Hematopoietic multipotent progenitor cell treated with erythropoietin and hydrocortisone succinate and interleukin-3 and kit ligand, for 6 days (in vitro differentiated cells): ENCODE data around the gene GSTT2B.
A peak's percentile ranks its signal among the peaks of the same experiment; 100 is the strongest.
"Not testable (repeated sequence)": the region's sequence is repeated elsewhere in the genome, so short reads cannot be mapped to it uniquely, and the experiment has no call there.

ENCODE experiments used
- DNase-seq: peaks from one replicate; pipeline ENCODE4 v3.0.0-alpha.2; 2015

Gene GSTT2B

GRCh38 chr22:23980567-23980966 is 19.6 kb upstream of the GSTT2B start:
- DNase-seq: not testable (repeated sequence)

- not testable (repeated sequence) for DNase-seq
Measured at GRCh38 chr22:23979557-23980240, 18.7 kb upstream of the GSTT2B start, which contains the start of gene GSTT2. GSTT2 (plus strand) TSS chr22:23980134.

GRCh38 chr22:23977304-23977703 is 16.3 kb upstream of the GSTT2B start:
- DNase-seq: not testable (repeated sequence)

GRCh38 chr22:23974836-23975352 is 13.9 kb upstream of the GSTT2B start:
- DNase-seq: not testable (repeated sequence)

- DNase-seq: not testable (repeated sequence)
Measured at GRCh38 chr22:23974345-23974744, 13.3 kb upstream of the GSTT2B start, which contains the start of gene DDT. DDT (minus strand) TSS chr22:23974441; CDS start chr22:23974414, 27 bp downstream.

GRCh38 chr22:23971927-23972326 is 10.9 kb upstream of the GSTT2B start:
- not testable (repeated sequence) for DNase-seq

- DNase-seq: peak; percentile 80
Measured at GRCh38 chr22:23970816-23971486, 10.0 kb upstream of the GSTT2B start.

GRCh38 chr22:23970201-23970641 is 9.2 kb upstream of the GSTT2B start:
- no peak for DNase-seq

- no peak for DNase-seq
Measured at GRCh38 chr22:23969071-23969470, 8.1 kb upstream of the GSTT2B start.

GRCh38 chr22:23966568-23966967 is 5.6 kb upstream of the GSTT2B start, which contains the start of gene DDTL:
DDTL (plus strand) TSS chr22:23966888; CDS start chr22:23966915, 27 bp downstream.
- not testable (repeated sequence) for DNase-seq

- DNase-seq: not testable (repeated sequence)
Measured at GRCh38 chr22:23966094-23966493, 5.1 kb upstream of the GSTT2B start.

- DNase-seq: peak; percentile 87
Measured at GRCh38 chr22:23956301-23956900, 4.6 kb downstream of the GSTT2B start.

- not testable (repeated sequence) for DNase-seq
Measured at GRCh38 chr22:23955886-23956285, 5.1 kb downstream of the GSTT2B start.

- not testable (repeated sequence) for DNase-seq
Measured at GRCh38 chr22:23954991-23955305, 6.0 kb downstream of the GSTT2B start.

GRCh38 chr22:23954193-23954990 is 6.6 kb downstream of the GSTT2B start:
- DNase-seq: not testable (repeated sequence)

GRCh38 chr22:23953485-23953884 is 7.5 kb downstream of the GSTT2B start:
- DNase-seq: not testable (repeated sequence)

GRCh38 chr22:23952794-23953405 is 8.1 kb downstream of the GSTT2B start:
- DNase-seq: not testable (repeated sequence)

GRCh38 chr22:23951383-23951782 is 9.6 kb downstream of the GSTT2B start:
- not testable (repeated sequence) for DNase-seq

GRCh38 chr22:23949764-23950163 is 11.2 kb downstream of the GSTT2B start:
- not testable (repeated sequence) for DNase-seq

GRCh38 chr22:23947391-23947790 is 13.6 kb downstream of the GSTT2B start:
- DNase-seq: peak; percentile 72

GRCh38 chr22:23940166-23940565 is 20.8 kb downstream of the GSTT2B start:
- not testable (repeated sequence) for DNase-seq

- DNase-seq: no peak
Measured at GRCh38 chr22:23939017-23939357, 22.0 kb downstream of the GSTT2B start.
